IPS DF 4.7 (cell line): ENCODE measurements around the gene GLIS1.

Source experiments
- DNase-seq: peaks from one replicate; pipeline ENCODE4 v3.0.0-alpha.2; 2013; ENCODE audit warnings: low spot score; ENCODE audit errors: extremely low read depth

Gene GLIS1

GRCh38 chr1:53595906-53596305 is 143.1 kb downstream of the GLIS1 start:
- no peak for DNase-seq

GRCh38 chr1:53594391-53595180 is 144.4 kb downstream of the GLIS1 start:
- DNase-seq = no peak

GRCh38 chr1:53593758-53594380 is 145.1 kb downstream of the GLIS1 start:
- DNase-seq = peak; percentile 74

- no peak for DNase-seq
These were observed 145.8 kb downstream of the GLIS1 start for GRCh38 chr1:53592985-53593757.

- DNase-seq = no peak
These were observed 146.4 kb downstream of the GLIS1 start for GRCh38 chr1:53592521-53592982.

- DNase-seq = no peak
These were observed 147.0 kb downstream of the GLIS1 start for GRCh38 chr1:53591924-53592323.

- DNase-seq = no peak
These were observed 148.1 kb downstream of the GLIS1 start for GRCh38 chr1:53590531-53591515.

- no peak for DNase-seq
These were observed 148.9 kb downstream of the GLIS1 start for GRCh38 chr1:53590104-53590503.

- no peak for DNase-seq
These were observed 149.7 kb downstream of the GLIS1 start for GRCh38 chr1:53589043-53589887.

- no peak for DNase-seq
These were observed 150.7 kb downstream of the GLIS1 start for GRCh38 chr1:53588053-53588779.

GRCh38 chr1:53587252-53587988 is 151.5 kb downstream of the GLIS1 start:
- no peak for DNase-seq

GRCh38 chr1:53586765-53587164 is 152.2 kb downstream of the GLIS1 start:
- DNase-seq = no peak

GRCh38 chr1:53585565-53585964 is 153.4 kb downstream of the GLIS1 start:
- no peak for DNase-seq

GRCh38 chr1:53585129-53585528 is 153.8 kb downstream of the GLIS1 start:
- no peak for DNase-seq

GRCh38 chr1:53584777-53585107 is 154.2 kb downstream of the GLIS1 start:
- no peak for DNase-seq

GRCh38 chr1:53583868-53584776 is 154.8 kb downstream of the GLIS1 start:
- no peak for DNase-seq

- no peak for DNase-seq
These were observed 155.7 kb downstream of the GLIS1 start for GRCh38 chr1:53583021-53583867.
